ENCODE measurements around the gene QRICH1.
A peak's percentile ranks its signal among the peaks of the same experiment; 100 is the strongest.

The QRICH1 gene

DNA sequence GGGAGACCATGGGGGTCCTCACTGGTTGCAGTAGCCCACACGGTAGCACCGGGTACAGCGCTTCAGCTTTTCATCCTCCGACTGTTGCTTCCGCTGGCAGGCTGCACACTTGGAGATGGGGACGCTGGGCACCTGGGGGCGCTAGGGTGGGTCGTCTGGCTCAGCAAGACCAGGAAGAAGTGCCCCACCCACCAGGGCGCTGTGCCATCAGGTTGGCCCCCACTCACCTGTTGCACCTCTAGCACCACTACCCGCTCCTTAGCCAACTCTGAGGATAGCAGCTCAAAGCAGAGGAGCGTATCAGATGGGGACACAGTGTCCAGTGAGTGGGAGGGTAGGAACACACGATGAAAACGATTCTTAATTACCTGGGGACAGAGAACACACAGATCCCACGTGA is 18.4 kb upstream of the QRICH1 start:
- no peak overlapping the region for H3K4me3 Mint-ChIP-seq
- no peaks in the 10 kb centered on the region for H3K9me3 Mint-ChIP-seq
- H3K4me1 Mint-ChIP-seq = no peaks in the 10 kb centered on the region
- H3K27me3 Mint-ChIP-seq (ENCODE audit: low read depth) = no peaks in the 10 kb centered on the region
- TF ChIP-seq, protein P1, sequence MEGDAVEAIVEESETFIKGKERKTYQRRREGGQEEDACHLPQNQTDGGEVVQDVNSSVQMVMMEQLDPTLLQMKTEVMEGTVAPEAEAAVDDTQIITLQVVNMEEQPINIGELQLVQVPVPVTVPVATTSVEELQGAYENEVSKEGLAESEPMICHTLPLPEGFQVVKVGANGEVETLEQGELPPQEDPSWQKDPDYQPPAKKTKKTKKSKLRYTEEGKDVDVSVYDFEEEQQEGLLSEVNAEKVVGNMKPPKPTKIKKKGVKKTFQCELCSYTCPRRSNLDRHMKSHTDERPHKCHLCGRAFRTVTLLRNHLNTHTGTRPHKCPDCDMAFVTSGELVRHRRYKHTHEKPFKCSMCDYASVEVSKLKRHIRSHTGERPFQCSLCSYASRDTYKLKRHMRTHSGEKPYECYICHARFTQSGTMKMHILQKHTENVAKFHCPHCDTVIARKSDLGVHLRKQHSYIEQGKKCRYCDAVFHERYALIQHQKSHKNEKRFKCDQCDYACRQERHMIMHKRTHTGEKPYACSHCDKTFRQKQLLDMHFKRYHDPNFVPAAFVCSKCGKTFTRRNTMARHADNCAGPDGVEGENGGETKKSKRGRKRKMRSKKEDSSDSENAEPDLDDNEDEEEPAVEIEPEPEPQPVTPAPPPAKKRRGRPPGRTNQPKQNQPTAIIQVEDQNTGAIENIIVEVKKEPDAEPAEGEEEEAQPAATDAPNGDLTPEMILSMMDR (IDR thresholded peaks at IDR 0.05; ENCODE audit: unreplicated experiment in 3 of 3) = no peak
- H3K36me3 Mint-ChIP-seq (ENCODE audit: low read depth) = peaks cover 50% of the 10 kb centered on the region
- H3K27ac Mint-ChIP-seq = no peak overlapping the region

DNA sequence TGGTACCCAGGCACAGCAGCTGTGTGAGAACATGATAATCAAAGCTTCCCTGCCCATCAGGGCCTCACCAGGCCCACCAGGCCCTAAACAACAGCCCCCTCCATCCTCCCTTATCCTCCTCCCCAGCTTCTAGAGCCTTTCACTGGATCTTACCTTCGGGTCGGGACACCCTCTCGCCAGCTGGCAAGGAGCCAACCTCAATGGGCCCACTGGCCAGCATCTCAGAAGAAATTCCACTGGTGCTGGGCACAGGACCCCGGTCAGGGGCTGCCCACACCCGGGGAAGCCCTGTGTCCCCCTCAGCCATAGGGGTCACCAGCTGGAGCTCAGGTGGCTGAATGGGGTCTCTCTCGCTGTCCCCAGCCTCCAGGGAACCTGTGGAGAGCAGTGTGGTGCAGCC is 17.5 kb upstream of the QRICH1 start:
- Mint-ChIP-seq H3K36me3 (ENCODE audit: low read depth) (peaks cover 45% of the 10 kb centered on the region), H3K27me3 (ENCODE audit: low read depth) (no peaks in the 10 kb centered on the region), H3K4me3 (no peak overlapping the region), H3K27ac (no peak overlapping the region), H3K9me3 (no peaks in the 10 kb centered on the region), H3K4me1 (no peaks in the 10 kb centered on the region)
- TF ChIP-seq, protein P1 (IDR thresholded peaks at IDR 0.05; ENCODE audit: unreplicated experiment in 3 of 3) = no peak

DNA sequence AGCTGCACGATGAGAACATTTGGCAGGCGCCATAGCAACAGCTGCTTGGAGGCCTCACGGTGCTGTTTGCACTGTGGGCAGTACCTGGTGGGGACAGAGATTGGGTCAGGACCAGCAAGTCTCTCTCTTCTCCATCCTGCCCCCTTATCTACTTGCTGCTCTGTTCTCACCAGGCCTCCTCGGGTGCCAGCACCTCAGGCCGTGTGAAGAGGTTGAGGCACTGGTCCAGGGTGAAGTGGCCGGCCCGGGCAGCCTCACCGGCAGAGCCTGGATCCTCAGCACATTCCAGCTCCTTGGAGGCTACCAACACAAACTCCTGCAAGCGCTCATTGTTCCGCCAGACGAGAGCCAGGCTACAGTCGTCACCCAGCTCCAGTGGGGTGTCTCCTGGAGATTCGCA is 16.9 kb upstream of the QRICH1 start:
- TF ChIP-seq, protein P1 (IDR thresholded peaks at IDR 0.05; ENCODE audit: unreplicated experiment in 3 of 3) = no peak

DNA sequence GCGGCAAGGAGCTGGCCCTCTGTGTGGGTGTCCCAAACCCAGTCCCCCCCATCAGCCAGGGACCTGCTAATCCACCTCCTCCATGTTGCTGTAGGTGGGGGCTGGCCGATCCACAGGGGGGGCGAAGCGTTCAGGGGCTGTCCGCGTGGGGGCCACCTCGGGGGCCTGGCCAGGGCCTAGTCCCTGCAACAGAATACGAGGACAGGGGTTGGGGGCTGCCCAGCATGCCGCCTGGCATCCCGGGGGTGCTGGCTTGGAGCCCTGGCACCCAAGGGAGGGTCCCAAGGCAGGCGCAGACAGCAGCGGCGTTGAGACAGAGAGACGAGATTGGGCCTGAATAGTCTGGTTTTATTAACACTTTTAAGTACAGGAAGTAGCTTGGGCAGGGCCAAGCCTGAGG is 14.5 kb upstream of the QRICH1 start:
- TF ChIP-seq, protein P1 (IDR thresholded peaks at IDR 0.05; ENCODE audit: unreplicated experiment in 3 of 3) = no peak
- Mint-ChIP-seq H3K27me3 (ENCODE audit: low read depth) (no peaks in the 10 kb centered on the region), H3K9me3 (no peaks in the 10 kb centered on the region), H3K4me1 (peaks cover 15% of the 10 kb centered on the region), H3K4me3 (no peak overlapping the region), H3K27ac (no peak overlapping the region), H3K36me3 (ENCODE audit: low read depth) (peaks cover 27% of the 10 kb centered on the region)

More for the DNA sequence above, 16.9 kb upstream of the QRICH1 start:
- peaks cover 40% of the 10 kb centered on the region for H3K36me3 Mint-ChIP-seq (ENCODE audit: low read depth)
- no peak overlapping the region for H3K4me3 Mint-ChIP-seq
- no peaks in the 10 kb centered on the region for H3K9me3 Mint-ChIP-seq
- peaks cover 2% of the 10 kb centered on the region for H3K4me1 Mint-ChIP-seq
- no peaks in the 10 kb centered on the region for H3K27me3 Mint-ChIP-seq (ENCODE audit: low read depth)
- H3K27ac Mint-ChIP-seq = no peak overlapping the region

DNA sequence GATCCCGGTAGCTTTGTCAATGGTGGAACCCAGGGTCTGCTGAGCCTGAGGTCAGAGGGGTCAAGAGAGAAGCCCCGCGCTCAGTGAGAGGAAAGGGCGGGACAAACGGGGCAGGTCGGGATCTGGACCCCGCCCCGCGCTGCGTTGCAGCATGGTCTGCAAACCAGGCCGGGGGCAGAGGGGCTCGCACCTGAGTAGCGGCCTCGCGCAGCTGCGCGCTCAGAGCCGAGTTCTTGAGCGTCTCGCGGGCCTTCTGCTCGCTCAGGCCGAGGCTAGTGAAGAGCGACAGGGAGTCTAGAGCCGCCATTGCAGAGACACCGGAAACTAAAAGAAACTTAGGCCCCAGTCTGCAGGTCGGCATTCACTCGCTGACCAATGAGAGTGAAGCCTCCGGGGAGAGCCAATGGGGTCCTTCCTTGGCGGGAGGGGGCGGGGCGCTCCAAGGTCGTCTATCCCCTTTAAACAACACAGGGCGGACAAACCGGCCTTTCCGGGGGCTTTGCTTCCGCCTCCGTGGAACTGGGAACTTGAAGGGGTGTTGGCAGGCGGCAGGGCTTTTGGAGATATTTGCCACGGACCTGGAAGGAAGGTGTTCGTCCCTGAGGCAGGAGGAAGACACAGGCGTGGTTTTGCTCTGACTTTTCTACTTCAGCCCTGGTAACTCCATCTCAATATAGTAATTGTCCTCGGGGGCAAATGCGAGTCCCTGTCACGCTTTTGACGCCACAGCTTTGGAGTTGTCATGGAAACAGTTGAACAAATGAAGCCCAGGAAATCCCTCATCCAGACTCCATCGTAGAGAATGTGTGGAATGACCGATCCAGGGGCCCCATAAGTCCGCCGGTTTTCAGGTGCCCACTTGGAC is 10.8 kb upstream of the QRICH1 start, which contains the start of gene QARS1:
Gene QARS1 (minus strand): TSS at position 331 of the 865 bp plus-strand sequence. CDS start 24 bp downstream, at position 307.
- Mint-ChIP-seq H3K36me3 (ENCODE audit: low read depth) (peaks cover 40% of the 10 kb centered on the region), H3K27me3 (ENCODE audit: low read depth) (no peaks in the 10 kb centered on the region), H3K9me3 (no peaks in the 10 kb centered on the region), H3K4me1 (peaks cover 15% of the 10 kb centered on the region), H3K27ac (peak within 1 kb of the TSS; percentile 93 to 96 (median 94)), H3K4me3 (peak within 1 kb of the TSS; percentile 94 to 99 (median 95))
- TF ChIP-seq, protein P1 (IDR thresholded peaks at IDR 0.05; ENCODE audit: unreplicated experiment in 3 of 3) = no peak

DNA sequence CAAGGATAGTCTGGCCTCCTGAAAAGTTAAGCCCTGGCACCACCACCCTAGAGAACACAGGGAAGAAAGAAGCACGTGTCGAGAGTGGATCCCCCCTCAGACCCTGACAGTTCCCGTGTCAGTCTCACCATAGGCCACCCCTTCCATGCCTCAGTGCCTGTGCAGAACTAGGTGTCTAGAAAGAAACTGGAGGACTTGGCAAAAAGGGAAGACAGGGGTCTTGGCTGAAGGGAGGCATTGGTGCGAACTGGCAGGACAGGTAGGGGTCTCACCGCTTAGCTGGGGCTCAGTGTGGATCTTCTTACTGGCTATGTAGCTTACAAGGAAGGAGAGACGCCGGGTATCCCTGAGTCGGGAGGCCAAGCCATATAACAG is 10.2 kb upstream of the QRICH1 start:
- no peaks in the 10 kb centered on the region for H3K9me3 Mint-ChIP-seq
- H3K36me3 Mint-ChIP-seq (ENCODE audit: low read depth) = peaks cover 41% of the 10 kb centered on the region
- H3K27ac Mint-ChIP-seq = peak overlapping the region; percentile 93 to 96 (median 94)
- TF ChIP-seq, protein P1 (IDR thresholded peaks at IDR 0.05; ENCODE audit: unreplicated experiment in 3 of 3) = no peak
- peak overlapping the region; percentile 94 to 99 (median 95) for H3K4me3 Mint-ChIP-seq
- H3K27me3 Mint-ChIP-seq (ENCODE audit: low read depth) = no peaks in the 10 kb centered on the region
- H3K4me1 Mint-ChIP-seq = peaks cover 15% of the 10 kb centered on the region

Measured in nephron (organoid).